NCI-H2107 treated with DMSO at 0.1 percent for 48 hours (cell line): ENCODE results near the gene TGIF1.
"Not testable (repeated sequence)": the region's sequence is repeated elsewhere in the genome, so short reads cannot be mapped to it uniquely, and the experiment has no call there.

Experiments used
- DNase-seq: peaks from one replicate; lab custom pipeline; 2025; ENCODE audit not compliant: unreplicated experiment; lab: John Stamatoyannopoulos, UW

TGIF1 gene

GRCh38 chr18:3455090-3455635 is 5.2 kb downstream of the TGIF1 start:
- no peak for DNase-seq

GRCh38 chr18:3455907-3456685 is 6.1 kb downstream of the TGIF1 start:
- no peak for DNase-seq

- no peak for DNase-seq
Measured at GRCh38 chr18:3456686-3457069, 6.7 kb downstream of the TGIF1 start.

- DNase-seq = no peak
Measured at GRCh38 chr18:3457261-3457724, 7.3 kb downstream of the TGIF1 start.

GRCh38 chr18:3458378-3458777 is 8.4 kb downstream of the TGIF1 start:
- DNase-seq = no peak

GRCh38 chr18:3458952-3459853 is 9.2 kb downstream of the TGIF1 start:
- DNase-seq = no peak

GRCh38 chr18:3460823-3461398 is 10.9 kb downstream of the TGIF1 start:
- DNase-seq = no peak

GRCh38 chr18:3461704-3462103 is 11.7 kb downstream of the TGIF1 start:
- DNase-seq = no peak

GRCh38 chr18:3463051-3463450 is 13.1 kb downstream of the TGIF1 start:
- no peak for DNase-seq

- DNase-seq = no peak
Measured at GRCh38 chr18:3466045-3466444, 16.1 kb downstream of the TGIF1 start.

- DNase-seq = no peak
Measured at GRCh38 chr18:3466872-3467271, 16.9 kb downstream of the TGIF1 start.

GRCh38 chr18:3468066-3468705 is 18.2 kb downstream of the TGIF1 start:
- no peak for DNase-seq

- DNase-seq = no peak
Measured at GRCh38 chr18:3468833-3469232, 18.9 kb downstream of the TGIF1 start.

GRCh38 chr18:3471141-3471648 is 21.2 kb downstream of the TGIF1 start:
- no peak for DNase-seq

GRCh38 chr18:3472121-3472520 is 22.1 kb downstream of the TGIF1 start:
- DNase-seq = not testable (repeated sequence)

- DNase-seq = no peak
Measured at GRCh38 chr18:3472681-3473544, 22.9 kb downstream of the TGIF1 start.

- no peak for DNase-seq
Measured at GRCh38 chr18:3478262-3478978, 28.4 kb downstream of the TGIF1 start.

GRCh38 chr18:3479978-3480509 is 30.1 kb downstream of the TGIF1 start:
- DNase-seq = no peak
